ENCODE data around the gene PHRF1.

The PHRF1 gene

DNA sequence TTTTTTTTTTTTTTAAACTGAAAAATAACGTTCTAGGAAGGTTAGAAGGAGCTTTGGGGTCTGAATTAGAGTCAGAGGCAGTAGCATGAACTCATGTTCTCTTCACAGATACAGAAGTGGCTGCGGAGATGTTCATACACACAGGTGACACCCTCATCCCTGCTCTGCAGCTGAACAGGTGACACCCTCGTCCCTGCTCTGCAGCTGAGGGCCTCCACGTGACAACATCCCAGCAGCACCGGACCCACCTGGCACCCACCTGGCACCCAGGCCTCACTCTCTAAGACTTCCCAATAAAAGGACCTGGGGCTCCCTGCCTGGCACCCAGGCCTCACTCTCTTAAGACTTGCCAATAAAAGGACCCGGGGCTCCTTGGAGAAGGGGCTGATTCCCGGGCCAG is 80.6 kb downstream of the PHRF1 start:
- TF ChIP-seq, protein P1, sequence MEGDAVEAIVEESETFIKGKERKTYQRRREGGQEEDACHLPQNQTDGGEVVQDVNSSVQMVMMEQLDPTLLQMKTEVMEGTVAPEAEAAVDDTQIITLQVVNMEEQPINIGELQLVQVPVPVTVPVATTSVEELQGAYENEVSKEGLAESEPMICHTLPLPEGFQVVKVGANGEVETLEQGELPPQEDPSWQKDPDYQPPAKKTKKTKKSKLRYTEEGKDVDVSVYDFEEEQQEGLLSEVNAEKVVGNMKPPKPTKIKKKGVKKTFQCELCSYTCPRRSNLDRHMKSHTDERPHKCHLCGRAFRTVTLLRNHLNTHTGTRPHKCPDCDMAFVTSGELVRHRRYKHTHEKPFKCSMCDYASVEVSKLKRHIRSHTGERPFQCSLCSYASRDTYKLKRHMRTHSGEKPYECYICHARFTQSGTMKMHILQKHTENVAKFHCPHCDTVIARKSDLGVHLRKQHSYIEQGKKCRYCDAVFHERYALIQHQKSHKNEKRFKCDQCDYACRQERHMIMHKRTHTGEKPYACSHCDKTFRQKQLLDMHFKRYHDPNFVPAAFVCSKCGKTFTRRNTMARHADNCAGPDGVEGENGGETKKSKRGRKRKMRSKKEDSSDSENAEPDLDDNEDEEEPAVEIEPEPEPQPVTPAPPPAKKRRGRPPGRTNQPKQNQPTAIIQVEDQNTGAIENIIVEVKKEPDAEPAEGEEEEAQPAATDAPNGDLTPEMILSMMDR (conservative IDR thresholded peaks at IDR 0.05; ENCODE audit: low read length), result no peak
- no peak for DNase-seq (ENCODE audit: low read depth)

DNA sequence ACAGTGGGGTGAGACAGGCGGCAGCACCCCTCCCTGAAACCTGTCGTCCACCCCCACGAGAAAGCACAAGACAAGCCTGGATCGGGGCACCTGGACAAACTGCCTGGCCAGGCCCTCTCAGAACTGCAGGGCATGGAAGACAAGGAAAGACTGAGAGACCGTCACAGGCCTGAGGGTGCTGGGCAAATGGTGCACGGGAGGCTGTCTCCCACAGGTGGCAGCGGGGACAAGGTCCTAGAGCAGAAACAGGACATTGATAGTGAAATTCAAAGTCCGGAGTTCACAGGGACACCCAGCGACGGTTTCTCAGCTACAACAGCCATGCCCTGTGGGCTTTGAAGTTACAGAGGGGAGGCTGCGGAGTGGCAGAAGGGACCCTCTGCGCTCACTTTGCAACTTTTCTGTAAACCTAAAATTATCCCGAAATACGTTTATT is 81.4 kb downstream of the PHRF1 start:
- H3K4me3 ChIP-seq (ENCODE audit: low read length), result no peak overlapping the region
- TF ChIP-seq, protein P1 (conservative IDR thresholded peaks at IDR 0.05; ENCODE audit: low read length), result no peak
- DNase-seq (ENCODE audit: low read depth), result no peak

More for the DNA sequence above, 80.6 kb downstream of the PHRF1 start:
- no peak overlapping the region for H3K4me3 ChIP-seq (ENCODE audit: low read length)

DNA sequence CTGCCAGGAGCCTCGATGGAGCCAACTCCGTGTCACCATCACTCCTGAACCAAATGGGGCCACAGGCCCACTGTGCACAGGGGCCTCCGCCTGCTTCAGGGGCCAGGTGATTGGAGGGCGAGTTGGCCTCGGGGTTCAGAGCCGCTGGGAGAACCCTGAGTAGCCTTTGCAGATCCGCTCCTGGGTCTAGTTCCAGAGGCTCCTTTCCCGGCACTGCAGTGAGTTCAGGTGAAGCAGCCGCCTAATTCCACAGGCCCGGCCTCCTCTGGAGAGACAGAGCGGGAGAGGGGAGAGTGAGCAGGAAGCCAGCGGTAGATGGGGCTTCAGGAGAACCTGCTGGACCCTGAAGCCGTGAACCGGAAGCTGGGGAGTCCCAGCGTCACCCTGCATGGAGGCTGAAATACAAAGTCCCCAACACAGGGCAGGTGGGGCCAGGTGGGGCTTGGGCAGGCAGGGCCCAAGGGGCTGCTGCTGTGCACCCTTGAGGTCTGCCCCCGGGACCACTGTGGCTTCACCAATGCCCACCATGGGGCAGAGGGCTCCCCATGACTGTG is 83.3 kb downstream of the PHRF1 start:
- TF ChIP-seq, protein P1 (conservative IDR thresholded peaks at IDR 0.05; ENCODE audit: low read length), result no peak
- no peak for DNase-seq (ENCODE audit: low read depth)
- no peak overlapping the region for H3K4me3 ChIP-seq (ENCODE audit: low read length)

DNA sequence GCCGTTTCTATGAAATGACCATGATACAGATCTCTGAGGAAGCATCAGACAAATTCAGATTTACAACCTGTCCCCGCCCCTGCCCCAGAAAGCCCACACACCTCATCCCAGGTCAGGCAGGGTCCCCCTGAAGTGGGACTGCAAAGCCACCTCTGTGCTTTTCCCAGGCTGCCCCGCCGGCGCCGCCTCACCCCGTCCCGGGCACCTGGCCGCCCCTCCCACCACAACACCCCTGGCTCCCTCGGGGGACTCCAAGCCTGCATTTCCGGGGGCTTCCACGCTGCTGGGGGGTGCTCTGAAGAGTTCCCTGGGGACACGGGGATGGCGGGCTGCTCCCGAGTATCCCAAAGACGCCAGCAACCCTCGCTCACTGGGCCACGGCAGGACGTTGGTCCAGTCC is 84.0 kb downstream of the PHRF1 start:
- H3K4me3 ChIP-seq (ENCODE audit: low read length), result no peak overlapping the region
- TF ChIP-seq, protein P1 (conservative IDR thresholded peaks at IDR 0.05; ENCODE audit: low read length), result no peak
- no peak for DNase-seq (ENCODE audit: low read depth)

DNA sequence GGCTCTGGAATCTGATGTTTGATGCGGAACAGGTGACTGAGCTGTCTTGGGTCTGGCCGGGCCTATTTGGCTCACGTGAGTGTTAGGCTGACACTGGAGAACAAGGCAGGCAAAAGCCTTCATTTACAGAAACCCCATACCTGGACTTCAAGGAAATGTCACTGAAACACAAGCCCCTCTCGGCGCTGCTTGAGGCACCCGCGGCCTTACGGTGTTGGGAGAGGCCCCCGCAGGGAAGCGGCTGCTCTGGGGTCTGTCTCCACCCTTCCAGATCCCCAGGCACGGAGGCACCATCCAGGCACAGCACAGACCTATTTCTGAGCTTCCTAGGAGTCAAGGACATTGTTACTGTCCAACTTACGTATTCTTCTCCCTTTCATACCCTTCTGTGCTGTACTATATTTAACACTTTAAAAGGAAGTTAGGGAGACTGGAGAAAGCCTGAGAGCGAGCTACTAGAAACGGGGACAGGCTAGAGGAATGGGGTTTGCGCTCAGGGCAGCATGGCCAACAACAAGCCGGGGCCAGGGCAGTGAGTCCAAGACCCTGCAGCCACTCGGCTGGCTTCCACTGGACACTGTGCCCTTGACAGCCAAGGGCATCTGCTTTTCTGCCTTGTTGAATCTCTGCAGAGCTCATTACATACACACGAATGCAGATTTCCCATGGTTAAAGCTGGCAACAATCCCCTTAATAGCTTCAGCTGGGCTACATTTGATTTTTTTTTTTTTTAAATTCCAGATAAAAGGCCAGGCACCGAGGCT is 84.6 kb downstream of the PHRF1 start:
- DNase-seq (ENCODE audit: low read depth), result no peak
- TF ChIP-seq, protein P1 (conservative IDR thresholded peaks at IDR 0.05; ENCODE audit: low read length), result no peak
- H3K4me3 ChIP-seq (ENCODE audit: low read length), result no peak overlapping the region
